Caco-2 (cell line): ENCODE measurements around the gene HAPLN2. TPM values are rescaled to one million over a fixed set of nuclear protein-coding genes. Genes with fewer than 3 reads are reported as not detected.

Source experiments
- BruUV-seq: library from RNA; stranded (reverse); fragments of 400-500 nt; replicated peaks from 2 replicates; lab custom pipeline; 2021; lab: Mats Ljungman, UMichigan
- CTCF ChIA-PET: fragments of 300-600 bp; sonication (Branson Sonifier 250); formaldehyde crosslinking; loops from one replicate; lab custom pipeline; 2022; ENCODE audit warnings: antibody characterized with exemption; lab: Charles Lee
- POLR2A ChIA-PET: fragments of 300-600 bp; sonication (Branson Sonifier 250); formaldehyde crosslinking; loops from one replicate; lab custom pipeline; 2022; ENCODE audit warnings: antibody characterized with exemption; lab: Charles Lee
- DNase-seq, 2 experiments: peaks; one replicate each; pipeline versions ENCODE4 v3.0.0 to v3.0.0-alpha.2; 2020 to 2022
- H3K27me3 ChIP-seq: replicated peaks from 2 replicates; pipeline ENCODE4 v1.6.0; 2011; ENCODE audit warnings: low read length; ENCODE audit not compliant: control insufficient read depth, insufficient read depth
- H3K36me3 ChIP-seq: 2 replicates; pipeline ENCODE4 v1.5.1; 2011; ENCODE audit warnings: low read length; ENCODE audit not compliant: control insufficient read depth, insufficient read depth
- H3K4me1 ChIP-seq: fragments of 250-450 bp; sonication (Bioruptor Pico); 2 replicates; pipeline ENCODE4 v1.5.1; 2020; ENCODE audit warnings: mild to moderate bottlenecking
- H3K4me3 ChIP-seq: 2 replicates; pipeline ENCODE4 v1.5.1; 2011; ENCODE audit warnings: low read depth, mild to moderate bottlenecking, control low read depth, low read length
- H3K9me3 ChIP-seq: fragments of 250-450 bp; sonication (Bioruptor Pico); 2 replicates; pipeline ENCODE4 v1.5.1; 2020; ENCODE audit warnings: mild to moderate bottlenecking, moderate library complexity
- H3K27ac Mint-ChIP-seq: one replicate; pipeline ENCODE4 v1.8.0; 2022; ENCODE audit warnings: mixed read lengths; ENCODE audit not compliant: unreplicated experiment
- H3K27me3 Mint-ChIP-seq: one replicate; pipeline ENCODE4 v1.8.0; 2022; ENCODE audit warnings: mixed read lengths; ENCODE audit not compliant: insufficient read depth, unreplicated experiment
- H3K36me3 Mint-ChIP-seq: one replicate; pipeline ENCODE4 v1.8.0; 2022; ENCODE audit warnings: mild to moderate bottlenecking, mixed read lengths; ENCODE audit not compliant: insufficient read depth, unreplicated experiment
- H3K4me1 Mint-ChIP-seq: one replicate; pipeline ENCODE4 v1.8.0; 2022; ENCODE audit warnings: low read depth, mixed read lengths; ENCODE audit not compliant: unreplicated experiment
- H3K4me3 Mint-ChIP-seq: one replicate; pipeline ENCODE4 v1.8.0; 2022; ENCODE audit warnings: mild to moderate bottlenecking, moderate library complexity, mixed read lengths; ENCODE audit not compliant: unreplicated experiment
- H3K9me3 Mint-ChIP-seq: one replicate; pipeline ENCODE4 v1.8.0; 2022; ENCODE audit warnings: mixed read lengths; ENCODE audit not compliant: unreplicated experiment
- intact Hi-C: fragments of 100-400 bp; cut with micrococcal nuclease; formaldehyde crosslinking; loops from one replicate; pipeline ENCODE4 v1.10.0; 2022; ENCODE audit not compliant: unreplicated experiment
- total RNA-seq: library from RNA; stranded (reverse); gene quantifications from 2 replicates; pipeline ENCODE4 v1.2.3, GENCODE V29; 2022
- TF ChIP-seq, protein P1 (sequence below), 2 experiments: fragments of 200-600 bp in 1 of 2; IDR thresholded peaks; 1 replicate in 1 of 2; 2 replicates in 1 of 2; pipeline versions ENCODE4 v1.5.1 to v1.8.0; 2011 to 2022; ENCODE audit warnings: antibody characterized with exemption in 1 of 2, control low read depth in 1 of 2, inconsistent platforms in 1 of 2, low read depth in 1 of 2, low read length in 1 of 2, mild to moderate bottlenecking in 1 of 2, moderate library complexity in 1 of 2; ENCODE audit not compliant: insufficient read depth in 1 of 2, severe bottlenecking in 1 of 2, unreplicated experiment in 1 of 2

The HAPLN2 gene
- total RNA-seq, 1 experiment from 2014 or later = not detected

DNA sequence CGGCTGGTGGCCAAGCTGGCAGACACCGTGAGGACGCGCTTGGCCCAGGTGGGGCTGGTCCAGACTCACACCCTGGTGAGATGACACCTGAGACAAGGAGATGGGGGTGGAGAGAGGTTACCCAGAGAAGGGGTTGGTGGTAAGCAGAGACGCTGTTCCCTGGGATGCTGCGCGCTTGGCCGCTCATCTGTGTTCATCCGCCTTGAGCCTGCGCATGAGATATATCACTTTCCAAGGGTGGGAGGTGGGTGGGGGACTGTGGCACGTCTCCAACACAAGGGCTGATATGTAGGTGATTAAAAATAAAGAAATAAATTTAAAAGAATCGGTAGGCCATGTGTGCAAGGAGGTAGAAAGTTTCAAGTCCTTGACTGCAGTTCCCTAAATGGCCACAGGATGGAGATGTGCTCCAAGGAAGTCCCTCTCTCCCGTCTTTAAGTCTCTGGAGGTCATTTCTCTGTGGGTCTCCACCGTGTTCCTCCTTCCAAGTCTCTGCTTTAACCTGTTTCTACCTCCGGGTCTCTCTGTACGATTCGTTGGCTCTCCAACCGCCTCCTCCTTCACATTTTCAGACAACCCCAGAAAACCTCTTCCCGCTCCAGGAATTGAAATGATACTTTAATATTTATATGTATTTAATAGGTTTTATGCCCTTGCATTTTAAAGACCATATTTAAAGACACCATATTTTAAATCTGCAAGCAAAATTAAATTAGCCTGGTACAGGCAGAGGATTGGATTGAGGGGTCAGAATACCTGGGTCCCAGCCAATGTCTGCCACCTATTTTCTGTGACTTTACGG is 35.2 kb upstream of the HAPLN2 start:
- no TSS peak for BruUV-seq
- POLR2A ChIA-PET = no interaction called here
- no peaks in the 10 kb centered on the region for H3K27me3 Mint-ChIP-seq
- no peak overlapping the region for H3K27ac Mint-ChIP-seq
- Histone ChIP-seq H3K4me1 (no peaks in the 10 kb centered on the region), H3K9me3 (no peaks in the 10 kb centered on the region), H3K4me3 (no peak overlapping the region), H3K36me3 (no peaks in the 10 kb centered on the region), H3K27me3 (no peaks in the 10 kb centered on the region)
- CTCF ChIA-PET = interaction anchor here (1.0 kb wide), 1 partner anchor 25 kb away, joined by 4 read pairs; no protein-coding TSS in a partner anchor
- peak; percentile 75 to 78 for DNase-seq
- H3K4me1 Mint-ChIP-seq = no peaks in the 10 kb centered on the region
- intact Hi-C loops = loop anchor here (1.0 to 5.0 kb wide), 2 partner anchors 24 to 127 kb away; no protein-coding TSS in a partner anchor
- no peak overlapping the region for H3K4me3 Mint-ChIP-seq
- no peaks in the 10 kb centered on the region for H3K36me3 Mint-ChIP-seq
- no peaks in the 10 kb centered on the region for H3K9me3 Mint-ChIP-seq
- TF ChIP-seq, protein P1, sequence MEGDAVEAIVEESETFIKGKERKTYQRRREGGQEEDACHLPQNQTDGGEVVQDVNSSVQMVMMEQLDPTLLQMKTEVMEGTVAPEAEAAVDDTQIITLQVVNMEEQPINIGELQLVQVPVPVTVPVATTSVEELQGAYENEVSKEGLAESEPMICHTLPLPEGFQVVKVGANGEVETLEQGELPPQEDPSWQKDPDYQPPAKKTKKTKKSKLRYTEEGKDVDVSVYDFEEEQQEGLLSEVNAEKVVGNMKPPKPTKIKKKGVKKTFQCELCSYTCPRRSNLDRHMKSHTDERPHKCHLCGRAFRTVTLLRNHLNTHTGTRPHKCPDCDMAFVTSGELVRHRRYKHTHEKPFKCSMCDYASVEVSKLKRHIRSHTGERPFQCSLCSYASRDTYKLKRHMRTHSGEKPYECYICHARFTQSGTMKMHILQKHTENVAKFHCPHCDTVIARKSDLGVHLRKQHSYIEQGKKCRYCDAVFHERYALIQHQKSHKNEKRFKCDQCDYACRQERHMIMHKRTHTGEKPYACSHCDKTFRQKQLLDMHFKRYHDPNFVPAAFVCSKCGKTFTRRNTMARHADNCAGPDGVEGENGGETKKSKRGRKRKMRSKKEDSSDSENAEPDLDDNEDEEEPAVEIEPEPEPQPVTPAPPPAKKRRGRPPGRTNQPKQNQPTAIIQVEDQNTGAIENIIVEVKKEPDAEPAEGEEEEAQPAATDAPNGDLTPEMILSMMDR (IDR thresholded peaks at IDR 0.05; ENCODE audit: insufficient read depth in 1 of 2, low read depth in 1 of 2, low read length in 1 of 2, severe bottlenecking in 1 of 2, unreplicated experiment in 1 of 2) = peak; percentile 83 to 89

DNA sequence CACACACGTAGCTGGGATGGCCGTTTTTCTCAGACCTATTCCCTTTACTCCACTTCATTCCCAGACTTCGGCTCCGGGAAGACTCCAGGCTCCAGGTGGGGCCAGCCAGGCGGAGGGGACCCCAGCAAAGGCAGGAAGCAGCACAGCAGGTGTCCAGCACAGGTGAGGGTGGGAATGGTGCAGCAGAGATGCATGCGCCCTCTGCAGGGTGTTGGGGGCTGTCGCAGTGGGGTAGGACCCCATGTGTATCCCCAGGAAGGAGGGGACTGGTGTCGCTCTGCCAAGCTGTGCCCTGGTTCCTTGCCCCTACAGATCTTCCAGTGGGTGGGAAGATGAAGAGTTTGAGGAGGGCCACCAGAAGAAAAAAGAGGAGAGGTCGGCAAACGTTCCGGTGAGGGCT is 34.4 kb upstream of the HAPLN2 start:
- TF ChIP-seq, protein P1 (IDR thresholded peaks at IDR 0.05; ENCODE audit: insufficient read depth in 1 of 2, low read depth in 1 of 2, low read length in 1 of 2, severe bottlenecking in 1 of 2, unreplicated experiment in 1 of 2) = peak; percentile 55 to 75
- POLR2A ChIA-PET = no interaction called here
- no peak overlapping the region for H3K4me3 Mint-ChIP-seq

DNA sequence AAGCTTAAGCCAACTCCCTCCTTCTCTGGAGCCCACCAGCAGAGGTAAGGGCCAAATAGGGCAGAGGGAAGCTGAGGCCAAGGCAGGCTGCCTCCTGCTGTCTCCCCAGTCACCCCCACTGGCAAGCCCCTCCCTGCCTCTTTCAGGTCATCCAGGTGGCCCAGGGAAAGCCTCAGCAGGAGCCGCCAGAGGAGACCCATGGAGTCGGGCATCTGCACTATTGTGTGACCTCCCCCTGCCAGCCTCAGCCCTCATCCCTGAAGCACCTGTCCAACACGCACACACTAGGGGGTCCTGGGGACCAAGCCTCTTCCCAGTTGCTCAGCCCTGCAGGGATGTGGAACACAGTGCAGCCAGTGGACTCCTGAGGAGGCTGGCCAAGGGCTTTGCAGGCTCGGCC is 32.9 kb upstream of the HAPLN2 start:
- no peaks in the 10 kb centered on the region for H3K36me3 Mint-ChIP-seq
- Histone ChIP-seq H3K9me3 (no peaks in the 10 kb centered on the region), H3K36me3 (no peaks in the 10 kb centered on the region), H3K4me3 (no peak overlapping the region), H3K4me1 (peaks cover 8% of the 10 kb centered on the region; the same call in 1 of the 2 replicates), H3K27me3 (no peaks in the 10 kb centered on the region)
- TF ChIP-seq, protein P1 (IDR thresholded peaks at IDR 0.05; ENCODE audit: insufficient read depth in 1 of 2, low read depth in 1 of 2, low read length in 1 of 2, severe bottlenecking in 1 of 2, unreplicated experiment in 1 of 2) = no peak
- H3K9me3 Mint-ChIP-seq = no peaks in the 10 kb centered on the region
- peaks cover 7% of the 10 kb centered on the region for H3K4me1 Mint-ChIP-seq
- no peak overlapping the region for H3K4me3 Mint-ChIP-seq
- H3K27ac Mint-ChIP-seq = no peak overlapping the region
- POLR2A ChIA-PET = no interaction called here
- no TSS peak for BruUV-seq
- intact Hi-C loops = no loop called here
- CTCF ChIA-PET = interaction anchor here (0.5 to 1.2 kb wide), 3 partner anchors 10 to 141 kb away, joined by 3 to 4 read pairs (median 3); no protein-coding TSS in a partner anchor
- no peaks in the 10 kb centered on the region for H3K27me3 Mint-ChIP-seq
- DNase-seq = no peak

More for the DNA sequence above, 34.4 kb upstream of the HAPLN2 start:
- Histone ChIP-seq H3K4me1 (no peaks in the 10 kb centered on the region), H3K9me3 (no peaks in the 10 kb centered on the region), H3K27me3 (no peaks in the 10 kb centered on the region), H3K4me3 (no peak overlapping the region), H3K36me3 (no peaks in the 10 kb centered on the region)
- intact Hi-C loops = loop anchor here (1.0 to 5.0 kb wide), 2 partner anchors 23 to 128 kb away; no protein-coding TSS in a partner anchor
- CTCF ChIA-PET = interaction anchor here (0.6 to 1.1 kb wide), 4 partner anchors 23 to 122 kb away, joined by 3 to 5 read pairs (median 4); no protein-coding TSS in a partner anchor
- peak; percentile 56 to 63 for DNase-seq
- Mint-ChIP-seq H3K36me3 (no peaks in the 10 kb centered on the region), H3K27me3 (no peaks in the 10 kb centered on the region), H3K27ac (no peak overlapping the region), H3K4me1 (no peaks in the 10 kb centered on the region), H3K9me3 (no peaks in the 10 kb centered on the region)
- no TSS peak for BruUV-seq
